Keratinocyte (primary cell): ENCODE measurements around the gene OVOL2.

Experiments used
- CTCF ChIP-seq, 3 experiments: IDR thresholded peaks in 1 of 3; conservative IDR thresholded peaks in 1 of 3; optimal IDR thresholded peaks in 1 of 3; 2 replicates in 2 of 3; 3 replicates in 1 of 3; pipeline versions ENCODE3 to v1.5.1; 2011; ENCODE audit warnings: low read length in 3 of 3, mild to moderate bottlenecking in 3 of 3, moderate library complexity in 2 of 3, control low read depth in 1 of 3, inconsistent platforms in 1 of 3; ENCODE audit not compliant: insufficient read depth in 2 of 3; ENCODE audit errors: extremely low read depth in 1 of 3
- EZH2 ChIP-seq: IDR thresholded peaks from one replicate; pipeline ENCODE4 v1.6.1; 2012; ENCODE audit warnings: inconsistent platforms, mild to moderate bottlenecking, low read length, moderate library complexity

GRCh38 chr20:18058661-18059467, 1.1 kb upstream of the OVOL2 start:
- TF ChIP-seq CTCF (optimal IDR thresholded peaks at IDR 0.05 in 1 of 3, IDR thresholded peaks at IDR 0.05 in 1 of 3, conservative IDR thresholded peaks at IDR 0.05 in 1 of 3; ENCODE audit: extremely low read depth in 1 of 3, insufficient read depth in 2 of 3, low read length in 3 of 3) (no peak), EZH2 (no peak)
